CD4-positive, alpha-beta T cell treated with Interleukin-21 for 1 hour (primary cell): ENCODE measurements around the gene CACNA1I.
"Not testable (repeated sequence)": the region's sequence is repeated elsewhere in the genome, so short reads cannot be mapped to it uniquely, and the experiment has no call there.

ENCODE experiments used
- DNase-seq: peaks from one replicate; pipeline ENCODE4 v3.0.0-alpha.2; 2020

CACNA1I gene

GRCh38 chr22:39570665-39571064, at the start of gene CACNA1I:
Gene CACNA1I, plus strand, starts transcription at chr22:39570753. Its CDS starts 0 bp downstream, at chr22:39570753.
- DNase-seq: no peak

GRCh38 chr22:39521106-39521885, 49.3 kb upstream of the CACNA1I start:
- not testable (repeated sequence) for DNase-seq

- DNase-seq: not testable (repeated sequence)
Measured at GRCh38 chr22:39522091-39522490, 48.5 kb upstream of the CACNA1I start.

- DNase-seq: peak; percentile 43
Measured at GRCh38 chr22:39522567-39523300, 47.8 kb upstream of the CACNA1I start.

GRCh38 chr22:39524089-39524752, 46.3 kb upstream of the CACNA1I start:
- DNase-seq: no peak

GRCh38 chr22:39524753-39525657, 45.5 kb upstream of the CACNA1I start:
- no peak for DNase-seq

- DNase-seq: no peak
Measured at GRCh38 chr22:39525658-39525975, 44.9 kb upstream of the CACNA1I start.

- DNase-seq: peak; percentile 41
Measured at GRCh38 chr22:39526736-39527171, 43.8 kb upstream of the CACNA1I start.

- no peak for DNase-seq
Measured at GRCh38 chr22:39527481-39527961, 43.0 kb upstream of the CACNA1I start.

- no peak for DNase-seq
Measured at GRCh38 chr22:39528080-39528661, 42.4 kb upstream of the CACNA1I start.

GRCh38 chr22:39528681-39529486, 41.7 kb upstream of the CACNA1I start:
- peak; percentile 94 for DNase-seq

- no peak for DNase-seq
Measured at GRCh38 chr22:39529487-39529851, 41.1 kb upstream of the CACNA1I start.

GRCh38 chr22:39530116-39530515, 40.4 kb upstream of the CACNA1I start:
- no peak for DNase-seq

- peak; percentile 49 for DNase-seq
Measured at GRCh38 chr22:39530692-39531331, 39.7 kb upstream of the CACNA1I start.

GRCh38 chr22:39532215-39533073, 38.1 kb upstream of the CACNA1I start, which contains the start of gene RPS19BP1:
Gene RPS19BP1, minus strand, starts transcription at chr22:39532748. Its CDS starts 10 bp downstream, at chr22:39532738.
- DNase-seq: peak; percentile 100

- DNase-seq: no peak
Measured at GRCh38 chr22:39534092-39534506, 36.5 kb upstream of the CACNA1I start.

GRCh38 chr22:39534591-39535356, 35.8 kb upstream of the CACNA1I start:
- DNase-seq: peak; percentile 79

- DNase-seq: no peak
Measured at GRCh38 chr22:39535357-39535725, 35.2 kb upstream of the CACNA1I start.
